ENCODE results near the gene PPP4R2.
A peak's percentile ranks its signal among the peaks of the same experiment; 100 is the strongest.

Gene PPP4R2

GRCh38 chr3:73071952-73072351 lies 75.3 kb downstream of the PPP4R2 start:
- no peak for DNase-seq

DNA sequence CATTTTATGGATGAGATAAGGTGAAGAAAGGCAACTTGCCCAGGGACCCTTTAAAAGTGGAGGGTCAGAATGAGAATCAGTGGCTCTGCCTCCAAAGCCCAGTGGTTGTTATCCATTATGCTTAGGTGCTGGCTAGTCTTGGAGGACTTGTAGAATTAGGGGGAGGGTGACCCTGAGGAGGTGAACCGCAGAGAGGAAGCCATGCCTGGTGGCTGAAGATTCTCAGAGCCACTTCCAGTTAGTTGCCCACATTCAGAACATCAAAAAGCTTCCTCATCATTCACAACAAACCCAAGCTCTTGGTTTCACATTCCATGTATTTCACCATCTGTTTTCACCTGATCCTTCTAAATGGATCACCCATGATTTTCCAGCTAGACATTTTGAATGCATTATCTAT lies 76.0 kb downstream of the PPP4R2 start:
- no peak for DNase-seq

DNA sequence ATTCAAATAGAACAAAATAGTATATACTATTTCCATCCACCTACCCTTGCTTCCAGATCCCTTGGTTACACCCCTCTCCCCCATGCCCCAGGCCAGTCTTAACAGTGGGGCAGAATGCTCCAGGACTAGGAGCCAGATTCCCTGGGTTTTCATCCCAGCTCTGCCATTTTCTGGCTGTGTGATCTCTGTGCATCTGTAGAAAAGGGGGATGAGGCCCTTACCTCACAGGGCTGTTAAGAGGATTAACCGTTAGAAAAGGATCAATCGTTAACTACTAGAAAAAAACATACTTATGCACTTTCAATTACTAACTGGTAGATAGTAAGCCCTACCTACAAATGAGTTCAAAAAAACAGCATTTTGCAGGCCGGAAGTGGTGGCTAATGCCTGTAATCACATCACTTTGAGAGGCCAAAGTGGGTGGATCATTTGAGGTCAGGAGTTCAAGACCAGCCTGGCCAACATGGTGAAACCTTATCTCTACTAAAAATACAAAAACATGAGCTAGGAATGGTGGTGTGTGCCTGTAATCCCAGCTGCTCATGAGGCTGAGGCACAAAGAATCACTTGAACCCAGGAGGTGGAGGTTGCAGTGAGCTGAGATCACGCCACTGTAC lies 76.6 kb downstream of the PPP4R2 start:
- DNase-seq = no peak

DNA sequence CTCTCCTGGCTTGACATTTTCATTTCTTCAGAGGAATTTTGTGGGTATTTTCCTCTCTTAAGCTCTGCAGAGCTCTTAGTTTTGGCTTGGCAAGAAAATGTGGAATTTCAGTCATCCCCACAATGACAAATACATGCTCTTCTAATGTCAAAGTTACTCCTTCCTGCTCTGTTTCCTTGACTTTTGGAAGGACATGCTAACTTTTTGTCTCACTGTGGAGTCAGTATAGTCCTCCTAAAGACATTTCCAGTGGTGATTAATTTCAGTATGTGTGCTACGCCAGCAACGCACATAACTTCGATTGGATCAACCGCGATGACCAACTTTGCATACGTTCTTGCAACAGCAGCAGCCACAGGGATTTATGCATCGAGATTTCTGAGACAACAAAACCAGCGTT lies 78.2 kb downstream of the PPP4R2 start:
- peak; percentile 56 for DNase-seq

DNA sequence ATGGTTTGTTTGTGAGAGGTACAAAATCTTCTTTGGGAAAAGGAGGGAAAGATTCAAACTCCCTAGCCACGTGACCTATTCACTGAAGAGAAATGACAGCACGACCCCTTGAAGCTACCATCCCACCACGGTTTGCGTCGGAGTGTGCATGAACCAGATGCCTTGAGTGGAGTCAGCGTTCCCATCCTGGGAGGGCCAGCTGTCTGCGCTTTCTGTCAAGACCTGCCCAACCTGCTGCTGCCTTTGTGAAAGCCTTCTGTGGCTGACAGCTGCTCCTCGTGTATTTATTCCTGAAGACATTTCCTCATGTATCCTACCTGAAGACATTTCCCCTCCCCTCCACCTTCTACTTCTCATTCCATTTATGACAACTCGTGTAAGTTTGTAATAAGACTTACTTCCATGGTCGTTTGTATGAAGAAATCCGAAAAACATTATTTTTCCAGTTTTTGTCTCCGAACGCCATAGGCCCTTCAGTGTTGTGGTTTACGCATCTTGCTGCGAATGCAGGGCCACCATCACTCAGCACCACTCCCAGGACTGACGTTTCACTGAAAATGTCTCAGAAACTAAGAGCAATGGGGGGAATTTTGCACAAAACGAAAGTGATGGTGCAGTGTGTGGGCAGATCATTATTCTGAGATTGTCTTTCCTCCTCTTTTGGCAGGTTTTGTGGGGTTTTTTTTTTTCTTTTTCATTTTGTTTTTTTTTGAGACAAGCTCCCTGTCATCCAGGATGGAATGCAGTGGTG lies 83.8 kb downstream of the PPP4R2 start:
- no peak for DNase-seq

- DNase-seq = no peak
Measured at GRCh38 chr3:73081140-73081539, 84.5 kb downstream of the PPP4R2 start.

- no peak for DNase-seq
Measured at GRCh38 chr3:73084170-73084569, 87.6 kb downstream of the PPP4R2 start.

GRCh38 chr3:73086071-73086494 lies 89.5 kb downstream of the PPP4R2 start:
- peak; percentile 36 for DNase-seq

DNA sequence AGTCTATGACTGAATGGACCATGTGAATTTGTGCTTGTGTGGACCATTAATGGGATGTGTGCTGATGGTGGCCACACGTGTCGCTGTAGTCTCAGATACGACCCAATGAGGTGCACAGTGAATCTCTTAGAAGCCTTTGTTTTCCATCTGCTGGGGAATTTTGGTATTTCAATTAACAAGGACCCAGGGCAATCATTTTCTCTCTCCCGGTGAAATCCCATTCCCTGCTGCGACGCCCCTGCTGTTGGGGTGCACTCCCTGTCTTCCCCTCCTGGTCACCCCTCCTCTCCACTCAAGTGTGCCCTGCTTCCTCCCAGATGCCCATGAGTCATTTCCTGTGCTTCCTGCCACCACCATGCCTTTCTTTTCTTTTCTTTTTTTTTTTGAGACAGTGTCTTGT lies 97.5 kb downstream of the PPP4R2 start:
- DNase-seq = peak; percentile 13

DNA sequence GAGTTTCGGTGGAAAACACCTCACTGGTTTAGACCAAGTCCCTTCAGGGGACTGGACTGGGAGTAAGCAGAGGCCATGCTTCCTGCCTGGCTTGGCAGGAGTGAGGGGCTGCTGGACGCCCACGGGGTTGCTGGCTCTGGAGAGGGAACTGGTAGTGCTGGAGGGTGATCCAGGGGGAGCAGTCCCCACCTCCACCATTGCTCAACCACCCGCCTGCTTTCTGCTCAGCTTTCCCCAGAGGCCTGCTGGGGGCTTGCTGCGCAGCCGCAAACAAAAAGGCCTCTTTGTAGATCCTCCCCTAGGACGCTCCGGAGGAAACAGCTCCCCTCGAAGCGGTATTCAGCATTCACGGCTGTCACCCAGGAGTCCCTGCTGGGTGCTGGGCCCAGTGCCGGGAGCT lies 98.3 kb downstream of the PPP4R2 start:
- no peak for DNase-seq

DNA sequence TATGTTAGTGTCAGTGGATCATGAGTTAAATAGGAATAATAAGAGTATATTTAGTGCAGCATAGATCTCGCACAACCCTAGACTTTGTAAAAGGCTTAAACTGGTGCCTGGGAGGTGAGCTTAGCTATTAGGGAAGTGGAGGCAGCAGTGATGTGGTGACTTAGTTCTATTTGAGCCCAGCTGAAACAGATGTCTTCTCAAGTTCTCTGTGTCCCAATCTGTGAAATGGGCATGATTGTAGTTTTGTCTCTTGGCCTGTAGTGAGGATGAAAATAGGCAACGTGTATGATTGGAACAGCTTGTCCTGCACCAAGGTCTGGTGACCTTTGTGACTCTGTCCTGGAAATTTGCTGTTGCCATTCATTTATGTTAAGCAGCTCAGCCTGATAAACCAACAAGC lies 99.6 kb downstream of the PPP4R2 start:
- DNase-seq = no peak

DNA sequence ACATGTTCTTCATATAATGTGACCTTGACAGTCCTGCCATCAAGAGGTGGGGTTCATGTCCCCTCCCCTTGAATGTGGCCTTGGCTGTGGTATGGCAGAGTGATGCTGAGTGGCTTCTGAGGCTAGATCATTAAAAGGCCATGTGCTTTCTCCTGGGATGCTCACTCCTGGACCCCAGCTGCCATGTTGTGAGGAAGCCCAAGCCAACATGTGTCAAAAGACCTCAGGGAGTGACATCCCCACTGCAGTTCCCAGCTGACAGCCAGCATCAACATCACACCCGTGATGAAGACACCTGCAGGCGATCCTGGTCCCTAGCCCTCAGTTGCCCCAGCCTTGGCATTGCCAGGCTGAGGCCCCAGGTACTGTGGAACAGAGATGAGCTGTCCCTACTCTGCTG lies 101.4 kb downstream of the PPP4R2 start:
- no peak for DNase-seq

DNA sequence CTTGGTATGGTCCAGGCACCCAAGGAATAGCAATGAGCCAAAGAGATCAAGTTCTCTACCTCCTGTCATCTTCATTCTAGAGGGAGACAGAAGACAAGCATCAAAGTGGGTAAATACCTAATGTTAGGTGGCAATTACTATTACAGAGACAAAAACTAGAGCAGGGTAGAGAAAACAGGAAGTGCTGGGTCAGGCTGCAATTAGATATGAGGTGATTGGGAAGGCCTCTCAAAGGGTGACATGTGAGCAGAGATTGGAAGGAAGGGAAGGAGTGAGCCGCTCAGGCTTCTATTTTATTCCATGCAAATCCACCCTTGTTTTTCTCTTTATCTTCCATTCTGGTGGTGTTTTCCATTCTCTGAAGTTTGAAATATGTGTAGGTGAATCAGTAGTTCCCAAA lies 102.3 kb downstream of the PPP4R2 start:
- DNase-seq = no peak

- peak; percentile 72 for DNase-seq
Measured at GRCh38 chr3:73100741-73101559, 104.3 kb downstream of the PPP4R2 start.

DNA sequence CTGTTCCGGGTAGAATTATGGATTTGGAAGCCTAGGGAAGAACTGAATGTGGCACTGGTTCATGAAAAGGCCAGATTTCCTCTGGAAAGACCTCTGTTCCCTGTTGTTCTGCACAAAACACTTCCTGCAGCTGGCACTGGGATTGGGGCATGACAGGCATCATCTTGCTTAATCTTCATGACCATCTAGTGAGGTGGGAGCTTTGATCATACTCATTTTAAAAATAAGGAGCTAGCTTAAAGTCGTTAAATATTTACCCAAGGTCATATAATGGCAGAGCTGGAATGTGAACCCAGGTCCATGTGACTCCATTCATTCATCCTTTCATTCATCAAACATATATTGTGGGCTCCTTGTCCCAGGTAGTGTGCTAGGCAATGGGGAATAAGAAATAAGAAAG lies 105.3 kb downstream of the PPP4R2 start:
- DNase-seq = no peak

- DNase-seq = no peak
Measured at GRCh38 chr3:73107215-73107614, 110.6 kb downstream of the PPP4R2 start.

DNA sequence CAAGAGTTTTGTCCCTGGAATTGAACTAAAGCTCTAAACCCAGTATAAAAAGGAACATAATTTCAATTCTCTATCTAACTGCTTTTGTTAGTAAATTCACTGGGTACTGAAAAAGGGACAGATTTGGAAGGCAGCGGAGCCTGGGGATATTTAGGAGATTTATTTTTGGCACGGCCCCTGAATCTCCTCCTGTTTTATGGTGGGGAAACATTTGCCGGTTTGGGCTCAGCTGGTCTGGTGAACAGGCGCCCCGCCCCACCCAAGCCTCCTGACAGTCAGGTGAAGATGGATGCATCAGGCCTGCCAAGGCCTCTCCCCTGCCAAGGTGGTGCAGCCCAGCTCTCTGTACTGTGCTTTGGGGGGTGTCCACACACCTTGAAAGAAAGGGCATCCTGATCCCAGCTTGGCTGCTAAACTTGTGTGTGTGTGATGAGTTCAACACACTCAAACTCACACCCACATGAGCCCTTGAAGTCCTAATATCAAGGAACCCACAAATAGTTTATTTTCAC lies 111.1 kb downstream of the PPP4R2 start:
- DNase-seq = no peak

- no peak for DNase-seq
Measured at GRCh38 chr3:73108750-73109149, 112.1 kb downstream of the PPP4R2 start.

- no peak for DNase-seq
Measured at GRCh38 chr3:73110530-73110929, 113.9 kb downstream of the PPP4R2 start.

DNA sequence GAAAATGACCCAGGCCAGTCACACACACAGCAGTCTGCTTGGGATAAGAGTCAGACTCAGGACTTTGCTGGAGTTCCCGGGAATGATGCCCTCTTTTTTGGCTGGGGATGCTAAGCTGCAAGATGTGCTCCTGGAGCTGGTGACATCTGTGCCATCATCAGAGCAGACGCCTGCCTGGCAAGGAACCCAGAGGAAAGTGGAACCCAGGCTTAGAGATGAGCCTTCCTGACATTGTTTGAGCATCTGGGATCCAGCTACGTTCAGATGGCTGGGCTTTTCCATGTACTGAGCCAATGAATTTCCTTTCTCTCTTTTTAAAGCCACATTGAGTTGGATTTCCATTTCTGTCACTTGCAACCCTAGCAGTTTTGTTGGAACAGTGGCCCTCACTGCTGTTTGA lies 118.1 kb downstream of the PPP4R2 start:
- DNase-seq = no peak

DNA sequence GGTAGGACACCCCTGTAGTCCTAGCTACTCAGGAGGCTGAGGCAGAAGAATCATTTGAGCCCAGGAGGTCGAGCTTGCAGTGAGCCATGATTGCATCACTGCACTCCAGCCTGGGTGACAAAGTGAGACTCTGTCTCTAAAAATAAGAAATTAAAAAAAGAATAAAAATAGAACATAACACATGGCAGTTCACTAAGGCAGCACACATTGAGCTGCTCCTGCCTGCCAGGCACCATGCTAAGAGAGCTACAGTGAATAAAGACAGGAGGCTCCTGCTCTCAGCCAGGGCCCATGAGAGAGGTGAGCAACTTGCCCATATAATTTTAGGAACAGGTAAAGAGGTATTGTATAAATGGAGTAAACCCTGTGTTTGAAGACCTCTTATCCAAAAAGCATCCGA lies 119.2 kb downstream of the PPP4R2 start:
- no peak for DNase-seq
